Stimulated activated CD8-positive, alpha-beta memory T cell treated with anti-CD3 and anti-CD28 coated beads, Interleukin-2, amount 100 ng/mL, for 48 hours (primary cell): ENCODE measurements around the gene SERPINA10.
A peak's percentile ranks its signal among the peaks of the same experiment; 100 is the strongest.

ENCODE experiments used
- DNase-seq, 2 donors: peaks; one replicate each; pipeline ENCODE4 v3.0.0-alpha.2; 2020; ENCODE audit warnings: low read depth in 2 of 2

Gene SERPINA10, protein sequence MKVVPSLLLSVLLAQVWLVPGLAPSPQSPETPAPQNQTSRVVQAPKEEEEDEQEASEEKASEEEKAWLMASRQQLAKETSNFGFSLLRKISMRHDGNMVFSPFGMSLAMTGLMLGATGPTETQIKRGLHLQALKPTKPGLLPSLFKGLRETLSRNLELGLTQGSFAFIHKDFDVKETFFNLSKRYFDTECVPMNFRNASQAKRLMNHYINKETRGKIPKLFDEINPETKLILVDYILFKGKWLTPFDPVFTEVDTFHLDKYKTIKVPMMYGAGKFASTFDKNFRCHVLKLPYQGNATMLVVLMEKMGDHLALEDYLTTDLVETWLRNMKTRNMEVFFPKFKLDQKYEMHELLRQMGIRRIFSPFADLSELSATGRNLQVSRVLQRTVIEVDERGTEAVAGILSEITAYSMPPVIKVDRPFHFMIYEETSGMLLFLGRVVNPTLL

DNA sequence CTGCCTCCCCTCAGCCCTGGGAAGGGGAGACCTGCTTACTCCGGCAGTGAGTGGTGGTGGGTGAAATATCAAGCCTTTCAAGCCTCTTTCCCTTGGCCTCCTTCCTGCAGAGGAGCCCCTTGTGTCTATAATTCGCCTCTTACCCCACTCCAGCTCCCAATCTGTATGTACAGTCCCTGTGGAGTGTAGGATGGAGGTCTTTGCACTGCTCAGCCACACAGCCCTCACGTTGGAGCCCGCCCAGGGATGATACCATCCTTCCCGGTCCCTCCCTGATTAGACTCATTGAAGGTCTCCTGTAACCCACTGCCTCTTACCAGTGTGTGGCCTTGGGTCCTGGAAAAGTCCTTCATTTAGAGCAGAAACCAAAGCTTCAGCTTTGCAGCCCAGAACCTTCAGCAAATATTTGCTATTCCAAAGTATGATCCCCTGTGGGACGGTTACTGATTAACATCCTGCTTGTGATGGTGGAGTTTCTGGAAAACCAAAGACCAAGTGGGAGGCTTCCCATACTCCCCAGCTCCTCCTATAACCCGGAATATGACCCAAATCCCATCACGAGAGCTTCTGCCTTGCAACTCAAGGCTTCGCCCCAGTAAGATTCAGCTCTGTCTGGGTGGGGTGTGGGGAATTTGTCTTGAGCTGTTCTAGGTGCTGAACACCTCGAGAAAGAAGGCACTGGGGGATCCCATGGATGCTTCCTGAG lies at the start of gene SERPINA10:
TSS of gene SERPINA10 (minus strand) at position 397 of the 706 bp plus-strand sequence. CDS start 2,675 bp downstream, outside the sequence.
- no peak for DNase-seq

DNA sequence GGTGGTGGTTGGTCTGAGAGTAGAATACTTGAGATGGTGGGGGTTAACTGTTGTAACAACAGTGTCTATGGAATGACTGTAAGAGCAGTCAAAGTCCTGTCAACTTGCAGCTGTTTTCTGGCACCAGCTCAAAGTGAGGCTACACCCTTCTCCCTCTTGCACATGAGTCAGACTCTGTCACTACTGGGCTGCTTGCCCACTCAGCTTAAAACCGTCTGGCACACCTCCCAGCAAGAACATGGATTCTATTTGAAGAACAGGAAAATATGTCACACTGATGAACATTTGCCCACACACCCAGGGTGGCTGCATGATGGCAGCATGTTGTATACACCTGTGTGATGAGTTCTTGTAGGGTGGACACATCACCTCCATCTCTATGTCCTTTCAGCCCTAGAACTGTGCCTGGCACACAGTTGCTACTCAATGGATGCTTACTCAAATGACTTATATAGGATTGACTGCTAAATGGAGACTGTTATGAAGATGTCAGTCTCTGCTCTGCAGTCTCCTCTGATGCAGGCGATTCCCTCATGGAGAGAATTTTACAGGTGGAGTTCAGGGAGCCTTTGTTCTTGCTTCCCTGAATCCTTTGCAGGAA lies 49.4 kb upstream of the SERPINA10 start:
- DNase-seq, result peak in 1 of 2 donors; percentile 15

DNA sequence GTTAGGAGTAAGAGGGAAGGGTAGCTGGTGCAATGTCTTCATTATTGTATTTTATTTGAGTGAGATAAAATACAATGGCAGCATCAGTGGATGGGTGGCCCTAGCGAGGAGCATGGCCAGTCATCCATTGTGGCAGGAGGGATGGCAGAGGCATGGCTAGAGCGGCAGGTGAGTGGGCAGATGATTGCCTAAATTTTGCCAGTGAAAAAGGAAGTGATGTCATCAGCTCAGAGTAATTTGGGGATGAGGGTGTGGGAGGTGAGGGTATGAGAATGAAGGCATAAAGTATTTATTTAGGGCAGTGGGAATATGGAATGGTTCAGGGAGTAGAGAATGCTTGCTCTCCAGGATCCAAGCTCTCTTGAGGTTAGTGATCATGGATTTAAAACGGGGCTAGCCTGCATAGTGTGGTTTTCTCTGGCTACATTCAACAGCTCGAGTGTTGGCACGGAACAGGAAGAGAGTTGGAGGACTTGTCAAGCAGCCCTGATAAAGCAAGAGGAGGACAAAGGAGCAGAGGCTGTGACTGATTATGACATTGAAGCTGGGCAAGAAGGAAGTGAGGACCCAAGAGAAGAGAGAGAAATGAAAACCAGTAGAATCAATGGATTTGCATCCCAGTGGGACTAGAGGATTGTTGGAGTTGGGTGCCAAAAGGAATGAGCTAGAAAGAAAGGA lies 48.7 kb upstream of the SERPINA10 start:
- DNase-seq, result no peak

DNA sequence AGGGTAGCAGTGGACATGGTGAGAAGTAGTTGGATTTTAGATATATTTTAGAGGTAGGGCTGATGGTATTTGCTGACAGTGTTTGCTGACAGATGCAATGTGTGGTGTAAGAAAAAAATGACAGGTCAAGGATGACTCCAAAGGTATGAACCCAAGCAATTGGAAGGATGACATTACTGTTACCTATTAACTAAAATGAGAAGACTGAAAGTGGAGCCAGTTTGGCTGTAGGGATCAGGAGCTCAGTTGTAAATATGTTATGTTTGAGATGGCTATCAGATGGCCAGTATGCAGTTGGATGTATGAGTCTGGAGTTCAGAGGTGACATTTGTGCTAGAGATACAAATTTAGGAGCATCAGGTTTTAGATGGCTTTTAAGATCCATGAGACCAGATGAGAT lies 47.5 kb upstream of the SERPINA10 start:
- DNase-seq, result no peak

DNA sequence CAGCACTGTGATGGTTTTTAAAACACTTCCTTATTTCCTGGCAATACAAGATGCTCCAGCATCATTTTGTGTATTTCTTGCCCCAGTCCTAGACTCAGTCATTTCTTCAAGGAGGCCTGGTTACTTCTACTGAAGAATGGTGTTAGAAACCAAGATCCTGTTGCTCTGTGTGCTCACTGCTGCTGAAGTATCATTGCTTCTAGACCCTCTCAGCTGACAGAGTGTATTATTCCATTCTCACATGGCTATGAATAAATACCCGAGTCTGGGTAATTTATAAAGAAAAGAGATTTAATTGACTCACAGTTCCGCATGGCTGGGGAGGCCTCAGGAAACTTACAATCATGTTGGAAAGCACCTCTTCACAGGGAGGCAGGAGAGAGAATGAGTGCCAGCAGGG lies 45.0 kb upstream of the SERPINA10 start:
- no peak for DNase-seq

DNA sequence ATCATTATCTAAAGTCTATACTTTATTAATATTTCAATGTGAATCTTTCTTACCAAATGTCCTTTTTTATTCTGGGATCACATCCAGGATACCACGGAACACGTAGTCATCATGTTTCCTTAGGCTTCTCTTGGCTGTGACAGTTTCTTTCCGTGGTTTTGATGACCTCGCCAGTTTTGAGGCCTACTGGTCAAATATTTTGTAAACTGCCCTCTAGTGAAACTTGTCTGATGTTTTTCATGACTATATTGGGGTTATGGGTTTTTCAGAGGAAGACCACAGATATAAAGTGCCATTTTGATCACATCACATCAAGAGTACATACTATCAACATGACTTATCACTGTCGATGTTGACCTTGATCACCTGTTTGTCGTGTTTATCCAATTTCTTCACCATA lies 44.2 kb upstream of the SERPINA10 start:
- DNase-seq, result no peak

DNA sequence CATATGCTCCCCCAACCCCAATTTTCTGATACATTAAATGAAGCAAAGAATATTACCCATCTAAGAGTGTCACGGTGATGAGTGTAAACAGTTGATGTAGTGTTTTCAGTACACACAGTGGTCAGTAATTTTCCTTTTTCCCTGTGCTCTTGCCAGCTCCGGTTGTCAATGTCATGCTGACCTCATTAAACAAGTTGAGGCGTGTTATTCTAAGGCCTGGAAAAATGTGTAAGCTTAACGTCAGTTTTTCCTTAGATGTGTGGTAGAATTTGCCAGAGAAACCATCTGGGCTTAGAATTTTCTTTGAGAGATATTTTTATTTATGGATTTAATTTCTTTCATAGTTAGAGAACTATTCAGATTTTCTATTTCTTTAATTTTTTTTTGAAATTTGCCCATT lies 41.8 kb upstream of the SERPINA10 start:
- DNase-seq, result no peak

DNA sequence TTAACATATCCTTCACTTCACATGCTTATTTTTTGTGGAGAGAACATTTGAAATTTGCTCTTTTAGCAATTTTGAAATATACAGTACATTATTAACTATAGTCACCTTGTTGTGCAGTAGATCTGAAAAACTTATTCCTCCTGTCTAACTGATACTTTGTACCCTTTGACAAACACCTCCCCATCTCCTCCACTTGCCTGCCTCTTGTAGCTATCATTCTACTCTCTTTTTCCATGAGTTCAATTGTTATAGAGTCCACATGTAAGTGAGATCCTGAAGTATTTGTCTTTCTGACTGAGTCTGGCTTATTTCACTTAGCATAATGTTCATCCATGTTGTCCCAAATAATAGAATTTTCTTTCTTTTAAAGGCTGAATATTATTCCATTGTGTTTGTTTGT lies 39.5 kb upstream of the SERPINA10 start:
- no peak for DNase-seq

DNA sequence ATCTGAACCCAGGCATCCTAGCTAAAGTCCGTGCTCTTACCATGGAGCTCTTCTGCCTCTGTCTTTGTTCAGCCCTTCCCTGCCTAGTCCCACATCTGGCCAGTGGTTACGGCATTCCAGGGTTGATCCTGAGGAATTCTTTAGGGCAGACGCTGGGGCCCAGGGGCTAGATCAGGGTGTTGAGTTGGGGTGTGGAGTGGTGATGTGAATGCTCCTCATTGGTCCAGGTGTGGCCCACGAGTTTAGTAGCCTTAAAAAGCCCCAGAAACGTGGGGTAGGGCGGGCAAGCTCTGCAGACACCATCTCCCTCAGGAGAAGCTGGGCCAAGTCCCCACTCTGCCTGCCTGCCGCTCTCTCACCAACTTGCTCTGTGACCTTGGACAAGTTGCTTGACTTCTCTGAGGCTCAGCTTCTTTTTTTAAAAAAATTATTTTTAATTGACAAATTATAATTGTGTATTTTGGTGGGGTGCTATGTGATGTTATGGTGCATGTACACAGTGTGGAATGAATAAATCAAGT lies 39.1 kb upstream of the SERPINA10 start:
- no peak for DNase-seq

DNA sequence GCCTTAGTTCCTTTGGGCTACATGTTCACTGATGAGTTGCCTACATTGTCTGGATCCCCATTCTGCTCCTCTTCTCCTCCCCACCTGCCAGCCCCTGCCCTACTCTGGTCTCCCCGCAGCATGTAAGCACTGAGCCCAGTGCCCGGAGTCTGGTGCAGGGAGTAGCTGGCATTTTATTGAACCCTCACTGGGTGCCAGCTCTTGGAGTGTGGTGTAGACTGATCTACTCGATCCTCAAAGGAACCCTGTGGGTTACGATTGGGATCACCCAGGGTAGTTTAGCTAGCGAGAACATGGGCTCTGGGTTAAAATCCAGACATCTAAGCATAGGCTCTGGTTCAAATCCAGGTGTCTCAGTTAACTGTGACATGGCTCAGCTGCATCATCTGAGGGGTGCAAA lies 38.4 kb upstream of the SERPINA10 start:
- DNase-seq, result no peak

DNA sequence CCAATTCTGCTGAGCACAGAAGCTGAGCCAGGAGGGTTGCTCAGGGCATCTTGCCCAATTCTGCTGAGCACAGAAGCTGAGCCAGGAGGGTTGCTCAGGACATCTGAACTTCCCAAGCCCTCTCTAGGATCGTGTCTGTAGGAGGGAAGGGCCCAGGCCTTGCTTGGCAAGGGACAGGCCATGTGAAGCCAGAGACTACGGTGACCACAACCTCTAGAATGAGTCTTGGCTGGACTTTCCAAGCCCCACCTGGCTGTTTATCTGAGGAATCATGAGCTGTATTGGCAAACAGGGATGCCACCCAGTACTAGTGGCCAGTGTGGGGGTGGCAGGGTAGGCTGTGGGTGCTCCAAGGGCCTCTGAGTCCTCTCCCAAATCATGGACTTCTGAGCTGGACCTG lies 37.8 kb upstream of the SERPINA10 start:
- no peak for DNase-seq

DNA sequence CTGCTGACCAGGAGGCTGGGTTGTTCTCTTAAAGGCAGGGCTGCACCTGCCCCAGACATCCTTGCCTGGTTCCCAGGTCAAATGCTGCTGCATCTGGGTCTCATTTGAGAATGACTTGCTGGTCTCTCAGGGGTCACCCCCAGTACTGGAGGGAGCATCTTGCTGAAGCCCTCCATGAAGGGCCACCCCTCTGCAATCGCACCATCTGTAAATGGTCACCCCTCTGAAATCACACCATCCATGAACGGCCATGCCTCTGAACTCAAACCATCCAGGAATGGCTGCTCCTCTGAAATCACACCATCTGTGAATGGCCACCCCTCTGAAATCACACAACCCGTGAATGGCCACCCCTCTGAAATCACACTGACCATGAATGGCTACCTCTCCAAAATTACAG lies 37.4 kb upstream of the SERPINA10 start:
- no peak for DNase-seq

DNA sequence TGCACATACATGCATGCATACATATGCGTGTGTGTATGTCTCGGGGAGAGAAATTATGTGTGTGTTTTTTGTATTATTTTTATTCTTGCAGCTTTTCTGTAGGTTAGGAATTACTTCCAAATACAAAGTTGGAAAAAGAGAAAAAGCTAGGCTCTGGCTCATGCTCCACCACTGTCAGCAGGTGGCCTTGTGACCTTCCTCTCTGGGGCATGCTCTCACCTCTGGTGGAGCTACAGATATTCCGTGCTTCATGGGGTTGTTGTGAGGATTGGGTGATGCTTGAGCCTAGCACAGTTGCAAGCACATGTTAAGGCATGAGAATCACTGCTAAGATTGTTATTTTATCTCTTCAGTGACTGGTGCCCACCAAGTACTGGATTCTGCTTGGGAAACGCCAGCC lies 36.8 kb upstream of the SERPINA10 start:
- DNase-seq, result no peak

DNA sequence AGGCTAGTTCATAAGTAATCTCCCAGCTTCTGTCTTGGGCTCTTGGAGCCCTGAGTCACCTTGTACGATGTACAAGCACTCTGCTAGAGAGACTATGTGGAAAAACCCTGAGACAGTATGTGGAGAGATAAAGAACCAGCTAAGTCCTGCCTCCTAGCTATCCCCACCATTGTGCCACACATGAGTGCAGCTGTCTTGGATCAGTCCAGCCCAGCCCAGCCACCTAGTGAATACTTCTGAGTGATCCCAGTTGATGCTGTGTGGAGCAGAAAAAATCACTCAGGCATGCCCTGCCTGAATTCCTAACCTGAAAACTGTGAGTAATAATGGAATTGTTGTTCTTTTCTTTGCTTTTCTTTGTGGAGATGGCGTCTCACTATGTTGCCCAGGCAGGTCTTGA lies 35.1 kb upstream of the SERPINA10 start:
- no peak for DNase-seq

DNA sequence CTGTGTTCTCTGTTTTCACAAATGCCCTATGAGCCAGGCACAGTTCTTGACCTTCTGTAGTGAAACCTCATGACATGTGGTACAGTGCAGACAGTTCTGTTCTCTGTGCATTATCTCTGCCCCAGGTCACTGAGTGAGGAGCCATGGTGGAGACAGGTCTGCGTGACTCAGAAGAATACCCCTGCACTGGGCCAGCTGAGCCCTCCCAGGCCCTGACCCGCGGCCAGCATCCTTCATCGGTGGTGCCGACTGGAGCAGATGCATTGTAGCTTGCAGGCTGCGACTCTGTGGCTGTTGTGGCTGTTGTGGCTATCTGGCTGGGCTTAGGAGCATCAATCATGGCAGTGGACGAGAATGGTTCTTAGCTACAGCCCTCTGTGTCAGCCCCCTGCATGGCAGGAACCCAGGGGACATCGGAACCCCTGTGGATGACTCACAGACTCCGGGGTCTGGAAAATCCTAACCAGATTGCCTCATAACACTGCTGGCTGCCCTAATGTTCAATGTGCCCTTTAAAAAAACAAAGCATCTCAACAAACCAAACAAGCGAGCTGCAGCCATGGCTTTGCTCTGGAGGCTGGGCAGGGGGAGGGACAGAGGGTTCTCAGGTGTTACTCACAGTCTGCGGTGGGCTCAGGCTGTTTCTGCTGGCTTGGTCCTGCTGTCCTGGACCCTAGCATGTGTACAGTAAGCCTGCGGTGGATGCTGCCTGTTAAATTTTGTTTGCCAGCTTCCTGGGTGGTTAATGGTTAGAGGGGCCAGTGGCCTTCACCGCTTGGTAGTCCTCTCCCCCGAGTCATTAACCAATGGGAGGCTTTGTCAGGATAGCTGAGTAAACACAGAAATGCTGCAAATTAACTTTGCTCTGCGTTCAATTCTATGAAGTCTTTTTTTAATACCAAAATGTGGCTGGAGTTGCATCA lies 29.8 kb upstream of the SERPINA10 start, which contains the start of gene SERPINA6:
TSS of gene SERPINA6 (minus strand) at position 689 of the 923 bp plus-strand sequence. CDS start 8,688 bp downstream, outside the sequence.
- DNase-seq, result no peak

DNA sequence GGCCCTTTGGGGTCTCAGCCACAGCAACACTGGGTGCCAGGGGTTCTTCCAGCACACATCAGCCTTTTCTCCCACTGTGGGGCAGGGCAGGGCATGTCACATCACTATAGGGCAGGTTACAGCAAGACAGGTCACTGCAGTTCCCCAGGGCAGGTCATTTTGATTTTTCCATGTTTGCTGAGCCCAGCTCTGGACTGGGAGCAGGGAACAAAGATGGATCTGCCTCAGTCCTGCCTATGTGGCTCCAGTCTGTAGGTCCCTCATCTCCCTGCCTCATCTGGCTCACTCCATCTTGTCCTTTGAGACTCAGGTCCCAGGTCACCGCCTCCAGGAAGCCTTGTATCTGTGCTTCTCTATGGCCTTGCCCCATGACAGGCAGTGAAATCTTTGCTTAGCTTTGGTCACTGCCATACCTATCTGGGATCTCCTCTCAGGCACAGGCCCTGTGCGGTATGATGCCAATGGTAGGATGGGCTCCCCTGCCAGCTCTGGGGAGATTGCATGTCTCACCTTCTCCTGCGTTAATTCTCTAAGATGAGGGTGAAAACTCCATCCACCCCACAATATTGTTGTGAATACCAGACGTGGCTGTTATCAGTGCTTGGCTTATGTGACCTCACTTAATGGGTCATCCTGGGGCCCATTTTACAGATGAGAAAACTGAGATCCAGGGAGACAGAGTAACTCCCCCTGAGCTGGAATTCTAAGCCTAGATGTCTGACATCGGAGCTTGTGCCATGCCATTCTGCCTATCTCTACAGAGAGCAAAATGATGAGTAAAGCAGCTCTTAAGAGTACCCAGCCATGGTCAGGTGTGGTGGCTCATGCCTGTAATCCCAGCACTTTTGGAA lies 28.6 kb upstream of the SERPINA10 start:
- no peak for DNase-seq

DNA sequence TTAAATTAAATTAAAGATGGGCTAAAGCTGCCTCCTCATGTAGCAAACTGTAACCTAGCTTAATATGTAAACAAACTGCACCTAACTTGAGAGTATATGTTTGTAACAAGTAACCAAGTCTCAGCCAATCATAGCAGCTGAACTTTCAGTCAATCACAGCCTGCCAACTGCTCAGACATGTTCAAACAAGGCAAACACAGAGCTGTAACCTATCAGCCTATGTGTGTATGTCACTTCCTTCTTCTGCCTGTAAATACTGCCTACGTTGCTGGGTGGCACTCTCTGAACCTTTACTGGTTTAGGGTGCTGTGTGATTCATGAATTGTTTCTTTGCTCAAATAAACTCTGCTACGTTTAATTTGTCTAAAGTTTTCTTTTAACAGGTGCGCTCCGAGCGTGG lies 27.2 kb upstream of the SERPINA10 start:
- no peak for DNase-seq

DNA sequence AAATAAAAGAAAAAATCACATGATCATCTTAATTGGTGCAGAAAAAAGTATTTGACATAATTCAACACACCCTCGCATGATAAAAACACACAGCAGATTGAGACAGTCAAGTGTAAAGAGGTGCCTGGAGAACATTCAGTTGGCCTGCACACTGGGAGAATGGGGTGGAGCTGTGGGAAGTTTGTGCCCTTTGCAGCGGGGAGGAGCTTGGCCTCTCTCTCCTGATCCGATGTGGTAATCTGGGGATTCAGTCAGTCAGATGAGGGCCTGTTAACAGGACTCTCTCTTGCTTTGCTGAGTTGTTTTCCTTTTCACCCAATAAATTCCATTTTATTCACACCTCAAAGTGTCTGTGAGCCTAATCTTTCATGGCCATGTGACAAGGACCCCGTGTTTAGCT lies 24.2 kb upstream of the SERPINA10 start:
- DNase-seq, result no peak

DNA sequence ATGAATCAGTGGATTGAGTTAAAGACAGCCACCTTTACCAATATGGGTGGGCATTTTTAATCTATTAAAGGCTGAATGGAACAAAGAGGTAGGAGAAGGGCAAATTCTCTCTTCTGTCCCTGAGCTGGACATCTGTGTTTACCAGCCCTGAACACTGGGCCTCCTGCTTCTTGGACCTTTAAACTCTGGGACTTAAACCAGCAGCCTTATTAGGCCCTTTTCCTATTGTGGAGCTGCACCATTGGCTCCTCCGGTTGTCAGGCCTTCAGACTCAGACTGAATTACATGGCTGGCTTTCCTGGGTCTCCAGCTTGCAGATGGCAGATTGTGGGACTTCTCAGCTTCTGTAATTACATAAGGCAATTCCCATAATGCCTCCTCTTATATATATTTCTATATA lies 23.6 kb upstream of the SERPINA10 start:
- DNase-seq, result no peak

DNA sequence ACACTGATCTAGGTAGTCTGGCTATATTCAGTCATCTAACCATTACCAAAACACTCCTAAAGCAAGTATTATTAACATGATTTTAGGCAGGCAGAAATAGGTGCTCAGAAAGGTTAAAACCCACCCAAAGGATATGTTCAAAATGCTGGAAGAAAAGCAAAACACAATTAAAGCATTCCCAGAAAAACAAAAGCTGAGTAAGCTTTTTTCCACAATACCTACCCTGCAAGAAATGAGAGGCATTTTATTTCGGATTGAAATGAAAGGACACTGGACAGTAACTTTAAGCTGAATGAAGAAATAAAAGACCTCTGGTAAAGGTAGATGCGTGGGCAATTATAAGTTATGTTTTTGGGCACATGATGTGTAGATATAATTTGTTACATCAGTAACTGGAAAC lies 21.8 kb upstream of the SERPINA10 start:
- no peak for DNase-seq
